Psoas muscle (tissue), 8 donors: ENCODE data around the gene SLC1A3. TPM values are rescaled to one million over a fixed set of nuclear protein-coding genes. Genes with fewer than 3 reads are reported as not detected.
A peak's percentile ranks its signal among the peaks of the same experiment; 100 is the strongest.

ENCODE experiments used
- ATAC-seq, 4 donors: fragments of 200-7000 bp; cut with Tn5 transposase; one replicate each; pipeline ENCODE4 v1.9.1; 2020; ENCODE audit warnings: moderate library complexity in 3 of 4, mild to moderate bottlenecking in 2 of 4
- DNase-seq, 2 donors: peaks; one replicate each; pipeline ENCODE4 v3.0.0-alpha.2; 2020
- H3K27ac ChIP-seq: fragments of 200-600 bp; one replicate; pipeline ENCODE4 v1.8.0; 2022
- H3K27me3 ChIP-seq, 3 donors: fragments of 200-600 bp in 1 of 3; one replicate each; pipeline versions ENCODE4 v1.6.1 to v1.8.0; 2013 to 2022; ENCODE audit warnings: low read length in 2 of 3, mild to moderate bottlenecking in 2 of 3, moderate library complexity in 1 of 3; ENCODE audit not compliant: insufficient read depth in 3 of 3
- H3K36me3 ChIP-seq, 2 donors: fragments of 200-600 bp in 1 of 2; one replicate each; pipeline versions ENCODE4 v1.6.1 to v1.8.0; 2013 to 2022; ENCODE audit warnings: low read depth in 1 of 2, mild to moderate bottlenecking in 1 of 2, moderate library complexity in 1 of 2; ENCODE audit not compliant: insufficient read depth in 1 of 2
- H3K4me1 ChIP-seq: fragments of 200-600 bp; one replicate; pipeline ENCODE4 v1.8.0; 2022
- H3K4me3 ChIP-seq: fragments of 200-600 bp; one replicate; pipeline ENCODE4 v1.8.0; 2022; ENCODE audit warnings: mild to moderate bottlenecking
- H3K9me3 ChIP-seq: fragments of 200-600 bp; one replicate; pipeline ENCODE4 v1.8.0; 2022
- CTCF ChIP-seq: fragments of 200-600 bp; IDR thresholded peaks from one replicate; pipeline ENCODE4 v1.8.0; 2022; ENCODE audit warnings: antibody characterized with exemption
- whole genome bisulfite sequencing, 3 donors: extraction: QIAGEN DNeasy Blood & Tissue Kit; methylation state at CpG; one replicate each; pipeline versions ENCODE4 v1.1.6 to v1.1.7; 2013; 5-methylcytosine and 5-hydroxymethylcytosine counted together
- intact Hi-C, 2 donors: fragments of 100-400 bp; cut with DNase I; formaldehyde crosslinking; loops; one replicate each; pipeline versions ENCODE4 v1.11.0 to v1.14.2; 2022
- polyA plus RNA-seq, 3 donors: library from polyadenylated mRNA; stranded (reverse); fragments of 200-250 nt; gene quantifications; one replicate each; pipeline ENCODE4 v1.2.3, GENCODE V29; 2013
- total RNA-seq, 4 donors: library from RNA; stranded (reverse); fragmentation: NEBNext Ultra II Directional in 2 of 4; extraction: Animal tissue kit (Norgen Biotek cat#: 25700) in 2 of 4; gene quantifications; one replicate each; pipeline versions ENCODE4 v1.2.1 to v1.2.4, GENCODE V29; 2021 to 2023
- donor health status: healthy with polysubstance abuse.
- donor health status: DM: no; HTN: no; CAD: no; lungs with moderate emphysema.
- donor health status: Bipolar disorder and iron deficiency.
- donor health status: healthy.
- donor health status: DM: yes; HTN: yes; CAD: no.
- donor health status: DM: no; HTN: no; CAD: no.
- donor health status: DM: no; HTN: no; CAD: no.
- donor health status: DM: yes; HTN: yes; CAD: no.

SLC1A3 gene
- total and polyA plus RNA-seq, 7 donors = 9.6 to 25.3 (median 17.4) TPM

- Histone ChIP-seq H3K27ac (peak overlapping the region; percentile 59), H3K4me3 (no peak overlapping the region), H3K9me3 (no peaks in the 10 kb centered on the region), H3K36me3 (peaks cover 0 to 15% of the 10 kb centered on the region in 2 donors), H3K27me3 (no peaks in the 10 kb centered on the region), H3K4me1 (peaks cover 10% of the 10 kb centered on the region)
- WGBS, 3 donors = 60 to 69% (median 68%) methylated on average over 7 of the region's 7 CpGs
- intact Hi-C loops = no loop called here
- no peak for ATAC-seq
- no peak for TF ChIP-seq CTCF
- DNase-seq = no peak
Measured at GRCh38 chr5:36613771-36614656, 7.6 kb downstream of the SLC1A3 start.

- ATAC-seq (peak in 1 of 4 donors; percentile 30), DNase-seq (no peak)
- intact Hi-C loops = loop anchor here in 1 of 2 donors (5.0 kb wide), 1 partner anchor 38 kb away; no protein-coding TSS in a partner anchor
- no peak for TF ChIP-seq CTCF
- H3K36me3 ChIP-seq = peaks cover 0 to 15% of the 10 kb centered on the region in 2 donors
- 77 to 84% (median 79%) methylated on average over 4 of the region's 4 CpGs for WGBS, 3 donors
- H3K27me3 ChIP-seq = no peaks in the 10 kb centered on the region
- H3K4me3 ChIP-seq = no peak overlapping the region
- peak overlapping the region; percentile 59 for H3K27ac ChIP-seq
- no peaks in the 10 kb centered on the region for H3K9me3 ChIP-seq
- H3K4me1 ChIP-seq = peaks cover 10% of the 10 kb centered on the region
Measured at GRCh38 chr5:36614657-36615308, 8.4 kb downstream of the SLC1A3 start.

GRCh38 chr5:36619012-36619635 is 12.7 kb downstream of the SLC1A3 start:
- Histone ChIP-seq H3K27me3 (no peaks in the 10 kb centered on the region), H3K36me3 (peaks cover 0 to 2% of the 10 kb centered on the region in 2 donors), H3K27ac (no peak overlapping the region), H3K9me3 (no peaks in the 10 kb centered on the region), H3K4me1 (no peaks in the 10 kb centered on the region), H3K4me3 (no peak overlapping the region)
- WGBS, 3 donors = 80 to 88% (median 85%) methylated on average over 8 of the region's 8 CpGs
- ATAC-seq = no peak
- intact Hi-C loops = loop anchor here in 1 of 2 donors (5.0 kb wide), 1 partner anchor 33 kb away; no protein-coding TSS in a partner anchor
- no peak for TF ChIP-seq CTCF
- DNase-seq = no peak

GRCh38 chr5:36621985-36622384 is 15.6 kb downstream of the SLC1A3 start:
- no peak for ATAC-seq
- TF ChIP-seq CTCF = no peak
- H3K4me3 ChIP-seq = no peak overlapping the region
- no peaks in the 10 kb centered on the region for H3K4me1 ChIP-seq
- WGBS, 3 donors = 68 to 69% (median 68%) methylated on average over 6 of the region's 6 CpGs
- no peak for DNase-seq
- H3K36me3 ChIP-seq = peaks cover 0 to 2% of the 10 kb centered on the region in 2 donors
- intact Hi-C loops = no loop called here
- H3K27ac ChIP-seq = no peak overlapping the region
- H3K9me3 ChIP-seq = no peaks in the 10 kb centered on the region
- no peaks in the 10 kb centered on the region for H3K27me3 ChIP-seq
